ENCODE measurements around the gene FGF12.

FGF12 gene

DNA sequence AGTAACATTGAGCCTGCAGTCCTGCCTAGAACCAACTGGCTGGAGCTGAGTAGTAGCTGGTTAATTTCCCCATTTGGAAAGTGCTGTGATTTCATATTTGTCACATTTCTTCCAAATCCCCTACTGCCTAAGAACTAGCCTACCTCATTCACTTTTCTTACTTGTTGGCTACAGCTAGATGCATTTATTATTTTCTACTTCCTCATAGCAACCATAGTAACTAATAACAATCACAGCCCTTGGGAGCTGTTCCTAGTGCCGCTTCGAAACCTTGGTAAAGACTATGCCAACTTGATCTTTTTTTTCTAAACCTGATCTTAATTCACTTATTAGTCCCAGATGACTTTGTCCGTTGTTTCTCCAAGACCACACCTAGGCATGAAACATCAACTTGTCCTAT lies 240.3 kb downstream of the FGF12 start:
- no peak for DNase-seq

DNA sequence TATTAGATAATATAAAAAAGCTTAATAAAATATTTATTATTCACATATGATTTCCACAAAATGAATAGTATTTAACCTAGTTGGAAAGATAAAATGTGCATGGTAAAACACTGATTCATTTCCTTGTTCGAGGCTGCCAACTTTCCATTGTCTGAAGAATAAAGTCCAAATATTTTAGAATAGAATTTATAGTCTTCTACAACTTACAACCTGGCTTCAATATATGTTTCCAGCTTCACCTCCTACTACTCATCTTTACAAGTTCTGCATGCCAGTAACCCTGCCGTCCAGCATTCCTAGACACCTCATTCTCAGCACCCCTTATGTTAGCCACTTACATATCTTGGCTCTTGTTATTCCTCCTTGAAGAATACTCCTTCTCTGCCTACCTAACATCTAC lies 244.5 kb downstream of the FGF12 start:
- DNase-seq = no peak

DNA sequence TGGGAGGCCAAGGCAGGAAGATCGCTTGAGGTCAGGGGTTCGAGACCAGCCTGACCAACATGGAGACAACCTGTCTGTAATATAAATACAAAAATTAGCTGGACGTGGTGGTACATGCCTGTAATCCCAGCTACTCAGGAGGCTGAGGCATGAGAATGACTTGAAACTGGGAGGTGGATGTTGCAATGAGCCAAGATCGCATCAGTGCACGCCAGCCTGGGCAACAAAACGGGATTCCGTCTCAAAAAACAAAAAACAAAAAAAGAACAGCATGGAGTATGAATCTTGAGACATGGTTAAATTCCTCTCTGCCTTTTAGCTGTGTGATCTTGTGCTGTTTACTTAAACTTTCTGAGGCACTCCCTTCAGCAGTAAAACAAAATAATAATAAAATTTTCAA lies 244.9 kb downstream of the FGF12 start:
- no peak for DNase-seq

DNA sequence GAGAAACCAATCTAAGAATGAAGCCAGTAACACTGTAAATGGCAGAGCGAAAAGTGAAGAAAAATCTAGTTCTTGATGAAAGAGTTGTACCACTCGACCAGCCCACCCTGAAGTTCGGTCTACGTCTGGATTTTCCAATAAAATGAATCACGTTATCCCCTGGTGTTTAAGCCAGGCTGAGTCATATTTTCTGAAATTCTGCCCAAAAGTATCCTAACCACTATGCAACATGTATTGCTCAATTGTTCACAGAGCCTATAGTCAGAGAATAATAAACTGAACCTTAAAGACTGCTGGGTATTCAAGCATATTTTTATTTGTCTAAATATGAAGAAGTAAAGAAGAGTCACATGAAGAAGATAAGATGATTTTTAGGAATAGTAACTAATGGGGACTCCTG lies 245.7 kb downstream of the FGF12 start:
- no peak for DNase-seq

DNA sequence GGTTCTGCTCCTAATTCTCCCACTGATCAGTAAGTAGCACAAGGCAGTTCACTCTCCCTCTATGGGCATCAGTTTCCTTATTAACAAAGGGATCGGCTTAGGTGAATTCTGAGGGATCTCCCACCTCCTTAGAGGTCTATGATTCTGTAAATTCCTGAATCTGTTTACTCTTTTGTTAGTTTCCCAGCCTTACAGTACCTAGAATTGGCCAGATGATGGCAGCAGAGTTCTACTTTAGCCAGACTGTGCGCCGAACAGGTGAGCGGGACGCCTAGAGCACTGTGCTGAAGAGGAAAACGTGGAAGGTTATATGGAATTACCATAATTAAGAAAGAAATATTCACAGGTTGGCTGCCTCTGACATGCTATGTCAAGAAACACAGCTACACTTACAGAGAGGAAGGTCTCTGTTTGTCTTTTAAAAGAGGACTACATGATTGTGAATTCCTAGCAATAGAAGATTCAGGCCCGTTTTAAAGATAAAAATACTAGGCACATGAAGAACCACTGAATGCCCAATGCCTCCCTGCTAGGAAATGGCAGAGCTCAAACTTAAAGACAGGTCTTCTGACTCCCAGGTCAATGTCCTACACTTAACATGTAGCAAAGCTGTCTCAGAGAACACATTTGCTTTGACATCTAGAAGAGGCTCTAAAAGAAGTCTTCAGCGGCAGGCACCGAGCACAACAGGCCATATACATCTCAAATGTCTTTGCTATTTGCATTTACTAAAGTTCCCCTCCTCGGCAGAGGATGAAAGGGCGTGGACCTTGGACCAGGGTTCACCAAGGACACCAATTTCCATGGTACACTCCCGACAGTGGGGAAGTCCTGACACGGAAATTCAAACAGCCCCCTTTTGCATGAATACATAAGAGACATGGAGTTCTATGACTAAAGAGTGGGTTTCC lies 259.9 kb downstream of the FGF12 start:
- DNase-seq = peak; percentile 71

DNA sequence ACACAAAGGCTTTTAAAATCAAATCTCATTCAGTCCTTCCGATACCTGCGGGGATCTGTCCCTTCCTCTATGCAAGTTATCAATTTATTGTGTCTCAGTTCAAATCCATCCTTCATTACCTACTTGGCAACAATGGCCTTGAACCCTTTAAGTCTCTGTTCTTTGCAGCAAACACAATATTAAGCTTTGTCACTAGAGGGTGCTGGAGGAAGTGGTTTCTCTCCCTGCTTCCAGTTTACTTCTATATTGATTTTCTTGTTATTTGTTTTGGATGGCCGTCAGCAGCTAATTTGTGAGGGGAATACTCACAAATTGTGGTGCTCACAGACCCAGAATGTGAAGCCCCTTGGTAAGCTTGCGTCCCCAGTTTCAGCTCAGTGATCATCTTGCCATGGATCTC lies 278.3 kb downstream of the FGF12 start:
- peak; percentile 32 for DNase-seq

DNA sequence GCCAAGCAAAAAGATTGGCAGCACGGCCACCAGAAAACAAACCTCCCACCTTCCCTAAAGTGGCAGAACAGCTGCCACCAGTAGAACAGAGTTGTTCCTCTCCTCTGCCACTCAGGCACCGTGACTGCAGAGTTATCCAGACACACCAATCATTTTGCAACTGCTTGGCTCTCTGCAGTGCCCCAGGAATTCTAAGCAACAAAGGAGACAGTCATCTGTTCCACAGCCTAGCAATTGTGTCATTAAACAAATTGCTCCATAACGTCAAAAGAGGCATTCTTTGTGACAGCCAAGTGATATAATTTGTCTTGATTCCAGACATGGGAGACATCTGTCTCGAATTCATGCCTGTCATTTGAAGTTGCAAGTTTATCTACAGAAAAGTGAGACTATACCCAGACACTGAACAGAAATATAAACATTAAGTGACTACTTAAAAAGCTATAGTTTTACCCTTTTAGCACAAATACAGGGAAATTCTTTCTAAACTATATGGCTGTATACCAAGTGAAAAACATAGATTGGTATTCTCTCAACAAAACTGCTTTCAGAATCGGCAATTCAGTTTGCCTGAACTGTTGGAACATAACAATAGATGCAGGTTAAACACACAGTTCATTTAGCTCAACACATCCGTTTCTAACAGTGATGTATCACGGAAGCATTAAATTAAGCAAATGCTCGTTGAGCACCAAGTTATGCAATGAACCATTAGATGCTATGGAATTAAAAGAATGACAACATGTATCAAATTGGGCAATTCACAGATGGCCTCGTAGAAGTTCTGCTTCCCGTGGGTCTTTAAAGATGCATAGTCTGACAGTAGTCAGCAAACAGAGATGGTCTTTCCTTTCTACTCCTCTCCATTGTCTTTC lies 281.3 kb downstream of the FGF12 start:
- no peak for DNase-seq

DNA sequence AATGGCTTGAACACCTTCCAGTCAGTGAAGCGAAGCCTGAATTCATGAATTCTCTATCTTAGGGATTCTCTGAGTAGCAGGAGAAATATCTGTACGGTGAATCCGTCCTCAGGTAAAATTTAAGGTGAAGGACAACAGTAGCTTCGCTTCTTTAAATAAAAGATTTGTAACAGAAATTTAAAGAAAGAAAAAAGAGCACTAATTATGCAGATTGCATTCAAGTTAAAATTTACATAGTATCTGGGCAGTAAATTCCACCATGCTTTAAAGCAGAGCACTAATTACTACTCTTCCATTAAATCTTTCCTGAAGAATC lies 282.6 kb downstream of the FGF12 start:
- DNase-seq = no peak

DNA sequence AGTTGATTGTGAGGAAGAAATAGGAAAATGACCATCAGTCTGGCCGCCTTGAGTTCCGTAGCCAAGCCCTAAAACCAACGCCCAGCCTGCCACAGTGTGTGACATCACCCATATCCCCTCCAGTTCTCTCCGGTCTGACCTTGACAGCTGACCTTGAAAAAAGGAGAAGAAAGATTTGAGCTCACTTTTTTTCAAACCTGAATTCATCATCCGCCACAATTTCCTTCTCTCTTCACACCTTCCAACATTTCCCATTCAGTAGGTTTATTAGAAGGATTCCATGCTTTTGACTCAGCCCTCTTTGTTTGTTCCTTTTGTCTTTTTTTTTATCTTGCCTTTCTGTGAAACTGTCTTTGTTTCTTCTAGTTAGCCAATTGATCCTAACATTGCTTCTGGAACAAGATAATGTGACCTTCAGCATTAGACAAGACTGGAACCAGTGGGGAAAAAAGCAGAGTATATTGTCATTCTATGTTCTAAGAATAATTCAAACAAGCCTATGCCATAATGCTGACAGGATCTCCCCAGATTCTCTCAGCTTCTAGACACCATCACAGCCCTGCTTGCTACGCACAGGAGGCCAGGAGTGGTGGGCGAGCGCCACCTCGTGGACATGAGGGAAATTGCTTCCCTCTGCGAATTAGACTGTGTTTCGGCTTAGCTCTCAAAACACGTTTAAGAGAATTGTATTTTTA lies 283.1 kb downstream of the FGF12 start:
- peak; percentile 50 for DNase-seq

DNA sequence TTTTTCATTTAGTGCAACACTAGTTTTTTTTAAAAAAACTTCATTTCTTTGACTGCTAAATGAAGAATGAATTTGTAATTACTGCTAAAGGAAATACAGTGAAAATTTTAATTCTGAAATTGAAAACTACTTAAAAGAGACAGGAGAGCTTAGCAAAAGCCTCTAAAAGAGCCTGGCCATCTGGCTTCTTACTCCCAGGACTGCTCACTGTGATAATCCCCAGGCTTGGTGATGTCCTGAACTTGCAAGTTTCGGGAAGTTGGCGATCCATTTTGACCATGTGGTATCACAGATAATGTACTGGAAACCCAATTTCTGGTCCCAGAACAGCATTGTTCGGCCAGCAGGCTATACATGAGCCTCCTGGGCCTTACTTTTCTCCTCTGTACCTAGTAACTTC lies 292.1 kb downstream of the FGF12 start:
- DNase-seq = no peak

DNA sequence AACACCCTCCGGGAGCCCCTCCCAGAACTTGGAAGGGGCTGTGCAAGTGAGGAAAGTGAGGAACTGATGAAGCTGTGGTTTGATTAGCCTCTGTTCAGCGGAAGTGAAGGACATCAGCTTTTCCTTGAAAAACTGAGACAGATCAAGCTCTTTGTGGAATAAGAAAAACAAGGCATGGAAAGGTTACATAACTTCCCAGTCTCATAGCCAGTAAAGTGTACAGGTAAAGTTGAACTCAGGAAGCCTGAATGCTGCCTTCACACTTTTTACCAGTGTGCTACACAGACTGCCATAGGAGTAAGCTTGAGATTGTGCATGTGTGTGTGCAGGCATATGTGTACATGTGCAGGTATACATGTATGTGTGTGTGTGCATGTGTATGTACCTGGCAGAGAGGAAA lies 293.2 kb downstream of the FGF12 start:
- no peak for DNase-seq

DNA sequence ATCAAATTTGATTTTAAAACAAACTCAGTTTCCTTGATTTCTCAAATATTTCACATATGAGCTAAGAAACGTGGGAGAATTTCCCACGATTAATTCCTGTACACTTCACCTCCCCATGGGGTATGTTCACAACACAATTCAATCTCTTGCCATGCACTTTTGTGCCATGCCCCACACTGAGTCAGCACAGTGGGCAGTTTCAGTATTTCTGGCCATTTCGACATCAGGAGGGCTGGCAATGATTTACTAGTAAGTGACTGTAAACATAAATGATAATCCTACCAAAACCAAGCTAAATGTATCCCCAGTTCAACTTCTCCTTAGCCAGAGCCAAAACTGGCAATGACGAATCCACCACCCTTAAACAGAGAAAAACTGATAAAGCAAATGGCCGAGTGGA lies 293.6 kb downstream of the FGF12 start:
- DNase-seq = no peak

DNA sequence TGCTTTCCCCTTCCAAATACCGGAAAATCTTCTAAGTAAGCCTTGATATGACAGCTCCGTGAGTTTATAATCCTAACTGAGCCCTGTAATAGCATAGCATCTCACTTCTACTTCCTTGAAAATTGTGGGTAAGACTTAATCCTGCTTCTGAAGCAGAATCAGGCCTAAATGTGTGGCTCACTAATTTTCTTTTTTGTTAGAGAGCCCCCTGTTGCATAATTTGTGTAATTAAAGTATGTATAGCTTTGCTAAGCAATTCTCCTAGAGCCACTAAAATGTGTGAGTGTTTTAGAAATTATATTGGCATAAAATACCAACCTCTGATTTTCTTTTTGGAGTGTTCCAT lies 304.4 kb downstream of the FGF12 start:
- DNase-seq = peak; percentile 43

DNA sequence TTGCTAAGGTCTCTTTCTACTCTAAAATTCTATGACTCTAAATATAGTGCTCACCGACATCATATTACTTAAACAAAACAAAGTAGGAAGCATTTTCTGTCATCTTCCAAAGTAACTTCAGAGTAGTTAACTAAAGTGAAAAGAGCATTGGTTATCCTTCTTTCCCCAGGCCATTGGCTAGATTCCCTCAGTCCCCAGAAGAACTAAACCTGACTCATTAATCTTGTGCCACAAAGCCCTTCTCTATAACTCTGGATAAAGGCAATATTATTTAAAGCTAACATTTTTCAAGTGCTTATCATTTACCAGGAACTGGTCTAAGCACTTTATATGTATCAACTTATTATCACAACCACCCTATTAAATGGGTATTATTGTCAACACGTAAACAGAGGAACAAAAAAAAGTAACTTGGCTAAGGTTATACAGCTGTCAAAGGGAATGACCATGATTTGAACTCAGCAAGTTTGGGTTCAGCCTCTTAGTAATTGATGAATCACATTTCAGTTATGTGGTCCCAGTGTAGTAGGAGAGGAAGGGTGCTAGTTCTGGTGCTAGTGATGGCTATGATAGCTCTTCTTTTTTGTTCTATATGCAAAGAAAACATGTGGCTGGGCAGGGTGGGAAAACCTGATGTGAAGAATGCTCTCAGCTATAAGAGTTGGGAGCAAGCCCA lies 304.9 kb downstream of the FGF12 start:
- DNase-seq = no peak

DNA sequence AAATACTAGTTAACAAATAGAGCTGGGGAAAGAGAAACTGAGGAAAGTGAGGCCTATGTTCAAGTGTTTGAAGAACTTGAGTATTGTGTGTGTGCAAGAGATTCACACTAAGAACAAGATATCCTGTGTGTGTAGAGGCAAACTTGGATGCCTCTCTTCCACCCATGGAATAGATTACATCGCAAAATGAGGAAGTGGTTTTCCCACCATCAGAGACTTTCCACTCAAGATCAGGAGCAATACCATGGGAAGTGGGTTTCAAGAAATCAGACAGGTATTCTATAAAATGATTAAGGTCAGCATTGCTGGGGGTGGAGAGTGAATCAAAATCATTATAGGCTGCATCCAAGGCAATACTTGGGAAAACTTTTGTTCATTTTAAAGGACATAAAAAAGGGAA lies 308.0 kb downstream of the FGF12 start:
- DNase-seq = no peak

DNA sequence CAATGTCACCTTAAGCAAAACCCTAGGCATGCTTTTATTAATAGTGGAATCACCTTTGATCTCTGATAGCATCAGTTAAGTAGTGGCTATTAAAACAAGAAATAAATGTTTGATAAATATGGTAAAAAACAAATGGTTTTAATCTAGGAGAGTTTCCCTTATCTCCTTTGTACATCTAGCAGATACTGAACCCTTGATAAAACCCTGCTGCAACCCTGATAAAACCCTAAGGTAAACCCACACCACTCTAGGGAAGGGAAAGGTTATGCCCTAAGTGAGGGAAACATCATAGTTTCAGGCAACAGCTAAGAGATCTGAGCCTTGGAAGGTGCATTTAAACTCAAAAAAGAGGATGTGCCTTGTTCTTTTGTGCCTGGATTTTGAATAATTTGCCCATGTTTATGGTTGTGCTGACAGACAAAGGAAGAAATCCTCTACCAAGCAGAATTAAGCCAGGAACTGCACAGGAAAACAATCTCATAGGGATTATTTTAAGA lies 309.7 kb downstream of the FGF12 start:
- DNase-seq = no peak

DNA sequence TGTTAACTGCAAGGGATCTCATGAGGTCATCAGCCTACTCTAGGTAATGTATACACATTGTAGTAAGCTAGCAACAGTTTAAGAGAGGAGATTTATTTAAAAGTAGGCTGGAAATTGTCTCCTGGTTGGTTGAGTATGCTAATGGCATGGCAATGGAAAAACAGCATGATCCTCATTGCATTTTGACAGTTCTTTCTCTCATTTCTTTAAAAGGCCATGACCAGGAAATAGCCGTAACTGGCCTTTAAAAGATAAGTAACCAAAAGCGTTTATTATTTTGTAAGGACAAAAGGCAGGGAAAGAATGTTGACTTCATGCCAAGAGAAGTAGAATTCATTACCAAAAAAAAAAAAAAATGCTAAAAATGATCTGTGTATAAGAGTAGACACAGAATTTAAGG lies 310.3 kb downstream of the FGF12 start:
- DNase-seq = no peak

DNA sequence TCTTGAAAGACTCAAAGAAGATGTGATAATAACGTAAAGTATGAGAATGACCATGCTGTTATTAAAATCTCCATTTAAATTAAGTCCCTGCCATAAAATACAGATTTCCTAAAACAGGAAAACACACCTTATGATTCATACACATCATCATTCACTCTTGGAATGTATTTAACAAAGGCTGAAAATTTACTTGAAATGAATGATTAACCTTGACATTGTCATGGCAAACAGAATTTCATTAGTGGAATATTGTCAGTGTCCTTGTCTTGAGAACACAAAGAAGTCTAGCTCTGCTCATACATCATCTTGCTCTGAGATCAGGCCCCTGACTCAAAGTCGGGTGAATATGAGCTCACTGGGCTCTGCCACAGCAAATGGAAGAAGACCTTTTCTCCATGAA lies 313.9 kb downstream of the FGF12 start:
- no peak for DNase-seq

DNA sequence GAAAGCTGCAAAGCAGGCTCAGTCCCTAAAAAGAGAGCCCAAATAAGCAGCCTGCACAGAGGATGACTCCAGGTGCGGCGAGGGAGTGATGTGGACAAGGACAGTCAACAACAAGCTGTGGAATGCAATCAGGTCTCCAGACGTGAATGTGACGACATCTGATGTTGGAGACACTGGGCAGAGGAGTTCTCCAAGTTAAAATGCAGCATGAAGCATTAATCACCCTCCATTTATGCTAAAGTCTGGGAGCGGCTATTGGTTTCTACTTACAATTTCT lies 316.7 kb downstream of the FGF12 start:
- DNase-seq = no peak

DNA sequence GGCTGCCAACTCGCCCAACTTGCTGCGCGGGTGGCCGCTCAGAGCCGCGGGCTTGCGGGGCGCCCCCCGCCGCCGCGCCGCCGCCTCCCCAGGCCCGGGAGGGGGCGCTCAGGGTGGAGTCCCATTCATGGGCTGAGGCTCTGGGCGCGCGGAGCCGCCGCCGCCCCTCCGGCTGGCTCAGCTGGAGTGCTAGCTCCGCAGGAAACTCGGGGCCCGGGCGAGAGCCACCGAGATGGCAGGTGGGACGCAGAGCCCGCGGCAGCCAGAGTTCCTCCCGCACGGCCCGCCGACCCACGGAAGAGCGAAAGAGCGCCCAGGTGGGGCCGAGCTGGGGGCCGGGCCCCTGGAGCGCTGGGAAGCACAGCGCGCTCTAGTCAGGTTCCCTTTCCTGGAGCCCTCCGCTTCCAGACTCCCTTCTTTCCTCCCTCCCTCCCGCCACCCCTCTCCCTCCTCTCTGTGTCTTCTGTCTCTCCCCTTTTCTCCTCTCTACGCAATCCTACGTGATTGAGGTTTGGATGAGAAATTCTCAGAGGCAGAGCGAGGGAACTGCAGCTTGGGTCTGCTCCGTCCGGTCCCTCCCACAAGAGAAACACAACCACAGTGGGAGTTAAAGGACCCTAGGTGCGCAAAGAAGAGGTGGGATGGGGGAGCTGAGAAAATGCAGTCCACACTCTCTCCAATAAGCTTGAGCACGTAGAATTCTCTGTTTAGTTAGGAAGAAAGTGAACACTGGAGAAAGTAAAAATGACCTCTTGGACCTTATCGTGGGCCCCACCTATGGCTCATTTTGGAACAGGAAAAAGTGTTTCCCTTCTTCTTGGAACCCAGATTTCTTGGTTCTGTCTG lies 317.3 kb downstream of the FGF12 start:
- DNase-seq = peak; percentile 65

DNA sequence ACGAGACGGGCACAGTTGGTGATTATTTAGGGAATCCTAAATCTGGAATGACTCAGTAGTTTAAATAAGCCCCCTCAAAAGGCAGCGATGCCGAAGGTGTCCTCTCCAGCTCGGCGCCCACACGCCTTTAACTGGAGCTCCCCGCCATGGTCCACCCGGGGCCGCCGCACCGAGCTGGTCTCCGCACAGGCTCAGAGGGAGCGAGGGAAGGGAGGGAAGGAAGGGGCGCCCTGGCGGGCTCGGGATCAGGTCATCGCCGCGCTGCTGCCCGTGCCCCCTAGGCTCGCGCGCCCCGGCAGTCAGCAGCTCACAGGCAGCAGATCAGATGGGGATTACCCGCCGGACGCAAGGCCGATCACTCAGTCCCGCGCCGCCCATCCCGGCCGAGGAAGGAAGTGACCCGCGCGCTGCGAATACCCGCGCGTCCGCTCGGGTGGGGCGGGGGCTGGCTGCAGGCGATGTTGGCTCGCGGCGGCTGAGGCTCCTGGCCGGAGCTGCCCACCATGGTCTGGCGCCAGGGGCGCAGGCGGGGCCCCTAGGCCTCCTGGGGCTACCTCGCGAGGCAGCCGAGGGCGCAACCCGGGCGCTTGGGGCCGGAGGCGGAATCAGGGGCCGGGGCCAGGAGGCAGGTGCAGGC lies 318.0 kb downstream of the FGF12 start:
- DNase-seq = peak; percentile 81

Data from NCI-H1092 treated with DMSO at 0.1 percent for 48 hours (cell line).